Measurements from ENCODE around the gene OLIG1. TPM values are rescaled to one million over a fixed set of nuclear protein-coding genes. Genes with fewer than 3 reads are reported as not detected.

OLIG1 gene
- total and polyA plus RNA-seq, 2 of the 13 experiments (the other 11 are each of a cell fraction or from before 2014, with no cell fraction given), result not detected

DNA sequence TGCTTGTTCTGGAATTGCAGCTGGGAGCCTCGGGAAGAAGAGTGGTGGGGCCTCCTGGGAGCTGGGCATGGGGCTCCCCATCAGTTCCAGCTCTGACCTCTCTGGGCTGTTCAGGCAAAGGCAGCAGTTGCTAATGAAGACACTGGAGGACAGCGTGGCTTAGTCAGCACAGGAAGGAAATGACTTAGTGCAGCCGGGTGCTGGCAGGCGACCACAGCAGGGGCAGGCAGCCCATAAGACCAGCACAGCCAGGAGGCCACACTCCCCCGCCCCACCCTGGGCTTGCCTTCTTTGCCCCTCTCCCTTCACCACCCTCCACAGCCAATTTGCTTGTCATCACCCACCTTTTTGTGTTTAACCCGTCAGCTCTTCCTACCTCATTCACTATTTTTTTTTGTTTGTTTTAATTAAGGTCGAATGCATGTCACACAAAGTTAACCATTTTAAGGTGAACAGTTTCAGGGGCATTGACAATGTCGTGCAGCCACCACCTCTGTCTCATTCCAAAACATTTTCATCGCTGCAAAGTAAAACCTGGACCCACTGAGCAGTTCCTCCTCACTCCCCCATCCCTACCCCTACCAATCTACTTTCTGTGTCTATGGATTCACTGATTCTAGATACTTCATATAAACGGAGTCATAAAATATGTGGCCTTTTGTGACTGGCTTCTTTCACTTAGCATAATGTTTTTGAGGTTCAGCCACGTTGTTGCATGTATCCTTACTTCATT lies 33.3 kb upstream of the OLIG1 start (continued):
- TF ChIP-seq, protein P1, sequence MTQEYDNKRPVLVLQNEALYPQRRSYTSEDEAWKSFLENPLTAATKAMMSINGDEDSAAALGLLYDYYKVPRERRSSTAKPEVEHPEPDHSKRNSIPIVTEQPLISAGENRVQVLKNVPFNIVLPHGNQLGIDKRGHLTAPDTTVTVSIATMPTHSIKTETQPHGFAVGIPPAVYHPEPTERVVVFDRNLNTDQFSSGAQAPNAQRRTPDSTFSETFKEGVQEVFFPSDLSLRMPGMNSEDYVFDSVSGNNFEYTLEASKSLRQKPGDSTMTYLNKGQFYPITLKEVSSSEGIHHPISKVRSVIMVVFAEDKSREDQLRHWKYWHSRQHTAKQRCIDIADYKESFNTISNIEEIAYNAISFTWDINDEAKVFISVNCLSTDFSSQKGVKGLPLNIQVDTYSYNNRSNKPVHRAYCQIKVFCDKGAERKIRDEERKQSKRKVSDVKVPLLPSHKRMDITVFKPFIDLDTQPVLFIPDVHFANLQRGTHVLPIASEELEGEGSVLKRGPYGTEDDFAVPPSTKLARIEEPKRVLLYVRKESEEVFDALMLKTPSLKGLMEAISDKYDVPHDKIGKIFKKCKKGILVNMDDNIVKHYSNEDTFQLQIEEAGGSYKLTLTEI (CRISPR knock-in tag; conservative IDR thresholded peaks at IDR 0.05), result no peak
- TF ChIP-seq HOXA9 (CRISPR knock-in tag; IDR thresholded peaks at IDR 0.05; ENCODE audit: borderline replicate concordance), result no peak
- TF ChIP-seq TEAD3 (CRISPR knock-in tag; optimal IDR thresholded peaks at IDR 0.05; ENCODE audit: borderline replicate concordance), result no peak
- TF ChIP-seq ZNF496 (CRISPR knock-in tag; IDR thresholded peaks at IDR 0.05; ENCODE audit: insufficient replicate concordance), result no peak
- TF ChIP-seq ZMYM3 (CRISPR knock-in tag; IDR thresholded peaks at IDR 0.05), result no peak
- TF ChIP-seq CENPX (CRISPR knock-in tag; IDR thresholded peaks at IDR 0.05), result no peak

DNA sequence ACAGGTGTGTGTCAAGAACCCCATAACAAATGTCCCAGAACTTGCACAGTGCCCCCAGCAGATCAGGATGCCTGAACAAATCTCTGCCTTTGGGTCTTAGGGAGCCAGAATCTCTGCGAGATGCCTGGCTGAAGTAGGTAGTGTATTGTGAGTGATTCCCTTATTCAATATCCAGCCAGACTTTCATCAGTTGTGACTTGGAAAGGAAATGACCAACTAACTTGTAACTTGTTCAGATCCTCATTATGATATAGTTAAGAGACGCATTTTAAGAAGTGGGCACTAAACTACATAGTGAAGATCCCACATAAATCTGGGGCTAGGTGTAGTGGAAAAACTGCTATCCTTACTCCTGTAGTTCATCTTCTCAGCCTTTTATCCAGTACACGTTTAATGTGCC lies 32.4 kb upstream of the OLIG1 start:
- intact Hi-C loops (cut with micrococcal nuclease; ENCODE audit: unreplicated experiment) (no loop called here), in situ Hi-C loops (cut with HindIII; ENCODE audit: extremely low pct_ligation_motif_present, low pct_unique_long_range_greater_than_20kb) (no loop called here)
- Histone ChIP-seq H3K79me2 (ENCODE audit: insufficient read depth, low read length) (no peaks in the 10 kb centered on the region), H3K4me2 (ENCODE audit: low read depth, low read length) (no peak overlapping the region), H3K4me3 (replicated peaks in 1 of 3; ENCODE audit: insufficient read depth in 1 of 3, low read depth in 2 of 3, low read length in 3 of 3) (no peak overlapping the region), H2AFZ (ENCODE audit: low read length) (no peak overlapping the region), H3K9ac (ENCODE audit: insufficient read depth, low read depth, low read length) (no peak overlapping the region), H4K20me1 (ENCODE audit: insufficient read depth, low read length) (no peaks in the 10 kb centered on the region), H3K9me3 (ENCODE audit: low read length) (no peaks in the 10 kb centered on the region), H3K27me3 (ENCODE audit: control insufficient read depth in 1 of 2, insufficient read depth in 2 of 2, low read length in 2 of 2) (peaks cover 3 to 37% of the 10 kb centered on the region in 2 experiments), H3K4me1 (ENCODE audit: insufficient read depth, low read length) (no peaks in the 10 kb centered on the region), H3K36me3 (replicated peaks in 1 of 2; ENCODE audit: control insufficient read depth in 1 of 2, insufficient read depth in 2 of 2, low read length in 2 of 2) (no peaks in the 10 kb centered on the region), H3K27ac (ENCODE audit: extremely low read length, insufficient read depth, low read length) (no peak overlapping the region)
- no TSS peak for BruUV-seq (replicated peaks)
- TF ChIP-seq, protein P2, sequence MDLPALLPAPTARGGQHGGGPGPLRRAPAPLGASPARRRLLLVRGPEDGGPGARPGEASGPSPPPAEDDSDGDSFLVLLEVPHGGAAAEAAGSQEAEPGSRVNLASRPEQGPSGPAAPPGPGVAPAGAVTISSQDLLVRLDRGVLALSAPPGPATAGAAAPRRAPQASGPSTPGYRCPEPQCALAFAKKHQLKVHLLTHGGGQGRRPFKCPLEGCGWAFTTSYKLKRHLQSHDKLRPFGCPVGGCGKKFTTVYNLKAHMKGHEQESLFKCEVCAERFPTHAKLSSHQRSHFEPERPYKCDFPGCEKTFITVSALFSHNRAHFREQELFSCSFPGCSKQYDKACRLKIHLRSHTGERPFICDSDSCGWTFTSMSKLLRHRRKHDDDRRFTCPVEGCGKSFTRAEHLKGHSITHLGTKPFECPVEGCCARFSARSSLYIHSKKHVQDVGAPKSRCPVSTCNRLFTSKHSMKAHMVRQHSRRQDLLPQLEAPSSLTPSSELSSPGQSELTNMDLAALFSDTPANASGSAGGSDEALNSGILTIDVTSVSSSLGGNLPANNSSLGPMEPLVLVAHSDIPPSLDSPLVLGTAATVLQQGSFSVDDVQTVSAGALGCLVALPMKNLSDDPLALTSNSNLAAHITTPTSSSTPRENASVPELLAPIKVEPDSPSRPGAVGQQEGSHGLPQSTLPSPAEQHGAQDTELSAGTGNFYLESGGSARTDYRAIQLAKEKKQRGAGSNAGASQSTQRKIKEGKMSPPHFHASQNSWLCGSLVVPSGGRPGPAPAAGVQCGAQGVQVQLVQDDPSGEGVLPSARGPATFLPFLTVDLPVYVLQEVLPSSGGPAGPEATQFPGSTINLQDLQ (CRISPR knock-in tag; IDR thresholded peaks at IDR 0.05), result no peak
- TF ChIP-seq ZBTB7B (CRISPR knock-in tag; IDR thresholded peaks at IDR 0.05) (no peak), ZNF775 (CRISPR knock-in tag; IDR thresholded peaks at IDR 0.05; ENCODE audit: borderline replicate concordance) (no peak), GZF1 (CRISPR knock-in tag; IDR thresholded peaks at IDR 0.05) (no peak), SALL1 (CRISPR knock-in tag; IDR thresholded peaks at IDR 0.05) (no peak), ZNF292 (CRISPR knock-in tag; IDR thresholded peaks at IDR 0.05; ENCODE audit: borderline replicate concordance, low read depth) (no peak), ZNF530 (CRISPR knock-in tag; IDR thresholded peaks at IDR 0.05; ENCODE audit: low read depth) (no peak), DNMT3B (CRISPR knock-in tag; conservative IDR thresholded peaks at IDR 0.05) (no peak), RBAK (CRISPR knock-in tag; IDR thresholded peaks at IDR 0.05) (no peak), ZNF616 (CRISPR knock-in tag; IDR thresholded peaks at IDR 0.05; ENCODE audit: low read depth) (no peak), PAF1 (CRISPR knock-in tag; IDR thresholded peaks at IDR 0.05) (no peak)
- 16% methylated on average over 3 of the region's 3 CpGs for WGBS (ENCODE audit: low lambda C conversion rate)
- ATAC-seq (no peak), FAIRE-seq (no peak), DNase-seq (ENCODE audit: low spot score) (no peak)
- ChIA-PET POLR2A (no interaction called here), CTCF (ENCODE audit: low intra/inter-chr PET ratio, low total read pairs) (no interaction called here)

Data from HepG2 (cell line).